Measurements from ENCODE around the gene RNF150. TPM values are rescaled to one million over a fixed set of nuclear protein-coding genes. Genes with fewer than 3 reads are reported as not detected.

RNF150 gene
- total RNA-seq, 1 experiment from 2014 or later: 4.4 TPM

DNA sequence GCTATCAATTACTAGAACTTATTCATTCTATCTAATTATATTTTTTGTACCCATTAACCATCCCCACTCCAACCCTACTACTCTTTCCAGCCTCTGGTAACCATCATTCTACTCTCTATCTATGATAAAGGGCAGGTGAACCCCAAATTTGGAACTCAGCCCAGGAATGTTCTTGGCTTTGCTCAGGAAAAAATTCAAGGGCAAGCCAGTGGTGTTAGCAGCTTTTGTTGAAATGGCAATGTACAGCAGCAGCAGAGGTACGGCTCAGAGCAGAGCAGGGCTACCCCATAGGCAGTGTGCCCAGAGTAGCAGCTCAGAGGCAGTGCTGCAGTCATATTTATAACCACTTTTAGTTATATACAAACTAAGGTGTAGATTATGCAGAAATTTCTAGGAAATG lies 138.2 kb downstream of the RNF150 start:
- no peak overlapping the region for H2BK120ac ChIP-seq (ENCODE audit: low read depth, low read length, poor library complexity, severe bottlenecking)
- no peaks in the 10 kb centered on the region for H4K20me1 ChIP-seq (ENCODE audit: control insufficient read depth, insufficient read depth, insufficient read length)
- H3K23me2 ChIP-seq (ENCODE audit: insufficient read length, low read depth, low read length, poor library complexity, severe bottlenecking): no peaks in the 10 kb centered on the region
- no peak overlapping the region for H2AFZ ChIP-seq (ENCODE audit: low read length)
- H3K9me3 Mint-ChIP-seq: no peaks in the 10 kb centered on the region
- H3K27ac ChIP-seq (ENCODE audit: insufficient read length, low read depth, low read length): no peak overlapping the region
- H2BK15ac ChIP-seq (ENCODE audit: low read depth, low read length): no peak overlapping the region
- H2BK5ac ChIP-seq (ENCODE audit: insufficient read length, low read length): no peak overlapping the region
- H3K9me3 ChIP-seq (ENCODE audit: control insufficient read depth, low read depth, low read length): no peaks in the 10 kb centered on the region
- no peaks in the 10 kb centered on the region for H3K79me1 ChIP-seq (ENCODE audit: insufficient read depth, low read depth, low read length, poor library complexity, severe bottlenecking)
- no peak for DNase-seq
- no peak overlapping the region for H3K27ac Mint-ChIP-seq
- H3K27me3 Mint-ChIP-seq (ENCODE audit: low read depth): no peaks in the 10 kb centered on the region
- no peaks in the 10 kb centered on the region; the same call in 1 of the 2 replicates for H3K79me2 ChIP-seq (ENCODE audit: insufficient read depth, low read length)
- H3K23ac ChIP-seq (ENCODE audit: insufficient read length, low read depth, low read length): no peak overlapping the region
- H3K4me1 Mint-ChIP-seq: no peaks in the 10 kb centered on the region
- no CpG with 5 or more reads among the region's 1 CpG for WGBS (ENCODE audit: extremely low coverage, insufficient read length, low lambda C conversion rate)
- no peak overlapping the region for H2BK12ac ChIP-seq (ENCODE audit: insufficient read length, low read depth, low read length)
- H3K36me3 Mint-ChIP-seq (ENCODE audit: insufficient read depth in 1 of 3, low read depth in 3 of 3): no peaks in the 10 kb centered on the region; a peak in 1 of 7 replicates
- H4K5ac ChIP-seq (ENCODE audit: insufficient read length, low read depth, low read length): no peak overlapping the region
- H3K4me3 Mint-ChIP-seq: no peak overlapping the region
- no peaks in the 10 kb centered on the region for H3K27me3 ChIP-seq (ENCODE audit: insufficient read depth, low read length)
- H3K14ac ChIP-seq (ENCODE audit: insufficient read depth, low read length): no peak overlapping the region
- H3K4me2 ChIP-seq (ENCODE audit: insufficient read depth, insufficient read length, low read length): no peak overlapping the region
- H2AK5ac ChIP-seq (ENCODE audit: insufficient read length, low read length): no peak overlapping the region
- H3K18ac ChIP-seq (ENCODE audit: insufficient read length, low read depth, low read length): no peak overlapping the region
- no peaks in the 10 kb centered on the region for H3K4me1 ChIP-seq (ENCODE audit: insufficient read depth, low read length)
- H3K9ac ChIP-seq (ENCODE audit: extremely low read depth, insufficient read length, low read length): no peak overlapping the region
- no peak overlapping the region for H4K8ac ChIP-seq (replicated peaks; ENCODE audit: insufficient read length, low read depth, low read length)
- H4K91ac ChIP-seq (ENCODE audit: insufficient read length, low read depth, low read length): no peak overlapping the region
- H3K56ac ChIP-seq (ENCODE audit: insufficient read length, low read depth, low read length): no peak overlapping the region
- TF ChIP-seq, protein P1, sequence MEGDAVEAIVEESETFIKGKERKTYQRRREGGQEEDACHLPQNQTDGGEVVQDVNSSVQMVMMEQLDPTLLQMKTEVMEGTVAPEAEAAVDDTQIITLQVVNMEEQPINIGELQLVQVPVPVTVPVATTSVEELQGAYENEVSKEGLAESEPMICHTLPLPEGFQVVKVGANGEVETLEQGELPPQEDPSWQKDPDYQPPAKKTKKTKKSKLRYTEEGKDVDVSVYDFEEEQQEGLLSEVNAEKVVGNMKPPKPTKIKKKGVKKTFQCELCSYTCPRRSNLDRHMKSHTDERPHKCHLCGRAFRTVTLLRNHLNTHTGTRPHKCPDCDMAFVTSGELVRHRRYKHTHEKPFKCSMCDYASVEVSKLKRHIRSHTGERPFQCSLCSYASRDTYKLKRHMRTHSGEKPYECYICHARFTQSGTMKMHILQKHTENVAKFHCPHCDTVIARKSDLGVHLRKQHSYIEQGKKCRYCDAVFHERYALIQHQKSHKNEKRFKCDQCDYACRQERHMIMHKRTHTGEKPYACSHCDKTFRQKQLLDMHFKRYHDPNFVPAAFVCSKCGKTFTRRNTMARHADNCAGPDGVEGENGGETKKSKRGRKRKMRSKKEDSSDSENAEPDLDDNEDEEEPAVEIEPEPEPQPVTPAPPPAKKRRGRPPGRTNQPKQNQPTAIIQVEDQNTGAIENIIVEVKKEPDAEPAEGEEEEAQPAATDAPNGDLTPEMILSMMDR (conservative IDR thresholded peaks at IDR 0.05): no peak
- H3T11ph ChIP-seq (ENCODE audit: low read length): no peak overlapping the region
- H2BK20ac ChIP-seq (ENCODE audit: low read depth, low read length, poor library complexity, severe bottlenecking): no peak overlapping the region
- no peak overlapping the region for H3K4ac ChIP-seq (ENCODE audit: low read depth, low read length)
